ENCODE measurements around the gene ADAM11.

DNA sequence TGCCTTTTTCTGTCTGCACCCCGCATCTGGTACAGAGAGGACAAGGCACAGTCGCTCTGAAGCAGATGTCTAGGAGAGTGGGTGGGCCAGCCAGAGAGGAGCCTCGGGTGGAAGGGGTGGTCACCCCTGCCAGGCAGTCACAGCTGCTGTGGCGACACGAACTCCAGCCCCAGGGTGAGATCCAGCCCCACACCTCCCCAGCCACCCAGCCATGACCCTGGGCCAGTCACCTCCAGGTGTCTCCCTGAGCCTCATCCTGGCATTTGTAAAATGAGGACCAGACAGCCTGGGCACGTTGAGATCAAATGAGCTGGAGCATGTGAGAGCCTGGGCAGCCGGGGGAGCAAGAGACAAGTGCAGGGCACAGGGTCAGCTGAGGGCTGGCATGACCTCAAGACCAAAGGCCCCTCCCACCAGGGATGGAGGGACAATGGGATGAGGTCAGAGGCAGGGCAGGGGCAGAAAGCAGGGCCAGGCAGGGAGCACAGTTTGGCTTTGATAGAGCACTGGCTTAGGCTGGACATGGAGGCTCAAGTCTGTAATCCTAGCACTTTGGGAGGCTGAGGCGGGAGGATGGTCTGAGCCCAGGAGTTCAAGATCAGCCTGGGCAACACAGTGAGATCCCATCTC lies 7.7 kb downstream of the ADAM11 start:
- TF ChIP-seq YY1 (IDR thresholded peaks at IDR 0.05; ENCODE audit: insufficient read depth, insufficient read length): no peak
- TF ChIP-seq ZNF274 (IDR thresholded peaks at IDR 0.05; ENCODE audit: low read depth, low read length): no peak
- no peak for TF ChIP-seq SUZ12 (IDR thresholded peaks at IDR 0.05; ENCODE audit: extremely low read depth, insufficient read depth, insufficient read length)
